PFSK-1 (cell line): ENCODE results near the gene ASB4.

ENCODE experiments used
- POLR2AphosphoS5 ChIP-seq: IDR thresholded peaks from 2 replicates; pipeline ENCODE4 v1.6.1; 2012; ENCODE audit warnings: low read depth, mild to moderate bottlenecking, control low read depth, low read length, moderate library complexity
- SIN3A ChIP-seq: IDR thresholded peaks from 2 replicates; pipeline ENCODE4 v1.6.1; 2012; ENCODE audit warnings: mild to moderate bottlenecking, low read length, moderate library complexity, borderline replicate concordance; ENCODE audit not compliant: insufficient read depth
- TAF1 ChIP-seq: IDR thresholded peaks from 2 replicates; pipeline ENCODE4 v1.6.1; 2012; ENCODE audit warnings: low read length, control low read depth, borderline replicate concordance; ENCODE audit not compliant: insufficient read depth
- TF ChIP-seq, protein P1 (sequence below), 2 experiments: IDR thresholded peaks; 2 replicates each; pipeline versions ENCODE4 v1.6.1 to v1.8.0; 2011 to 2012; ENCODE audit warnings: low read depth in 2 of 2, low read length in 2 of 2, control low read depth in 1 of 2, inconsistent platforms in 1 of 2, mild to moderate bottlenecking in 1 of 2, moderate library complexity in 1 of 2; ENCODE audit not compliant: insufficient read depth in 1 of 2

DNA sequence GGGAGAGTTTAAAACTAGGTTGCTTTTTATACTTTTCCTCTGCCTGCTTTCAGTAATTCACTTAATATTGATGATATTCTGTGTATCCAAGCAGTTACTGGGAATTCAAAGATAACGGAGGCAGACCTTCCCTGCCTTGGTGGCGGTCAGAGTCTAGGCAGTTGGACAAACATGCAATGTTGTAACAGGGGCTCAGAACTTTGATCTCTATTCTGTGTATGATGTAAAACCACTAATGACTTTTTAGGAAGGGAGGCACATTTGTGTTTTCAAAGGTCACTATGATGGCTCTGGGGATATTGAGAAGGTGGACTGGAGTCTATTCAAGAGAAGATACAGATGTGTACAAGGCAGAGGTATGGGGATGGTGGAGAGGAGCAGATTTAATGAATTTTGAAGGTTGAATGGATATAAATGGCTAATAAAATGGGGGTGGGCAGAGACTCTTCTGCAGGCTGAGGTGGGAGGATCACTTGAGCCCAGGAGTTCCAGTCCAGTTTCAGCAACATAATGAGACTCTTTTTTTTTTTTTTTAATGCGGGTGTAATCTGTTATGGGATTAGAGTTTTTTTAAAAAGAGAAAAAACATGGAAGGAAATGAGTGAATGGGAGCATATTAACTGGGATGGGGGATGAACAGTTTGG is 45.2 kb upstream of the ASB4 start:
- TF ChIP-seq TAF1 = no peak
- TF ChIP-seq SIN3A = no peak
- TF ChIP-seq POLR2AphosphoS5 = no peak
- TF ChIP-seq, protein P1, sequence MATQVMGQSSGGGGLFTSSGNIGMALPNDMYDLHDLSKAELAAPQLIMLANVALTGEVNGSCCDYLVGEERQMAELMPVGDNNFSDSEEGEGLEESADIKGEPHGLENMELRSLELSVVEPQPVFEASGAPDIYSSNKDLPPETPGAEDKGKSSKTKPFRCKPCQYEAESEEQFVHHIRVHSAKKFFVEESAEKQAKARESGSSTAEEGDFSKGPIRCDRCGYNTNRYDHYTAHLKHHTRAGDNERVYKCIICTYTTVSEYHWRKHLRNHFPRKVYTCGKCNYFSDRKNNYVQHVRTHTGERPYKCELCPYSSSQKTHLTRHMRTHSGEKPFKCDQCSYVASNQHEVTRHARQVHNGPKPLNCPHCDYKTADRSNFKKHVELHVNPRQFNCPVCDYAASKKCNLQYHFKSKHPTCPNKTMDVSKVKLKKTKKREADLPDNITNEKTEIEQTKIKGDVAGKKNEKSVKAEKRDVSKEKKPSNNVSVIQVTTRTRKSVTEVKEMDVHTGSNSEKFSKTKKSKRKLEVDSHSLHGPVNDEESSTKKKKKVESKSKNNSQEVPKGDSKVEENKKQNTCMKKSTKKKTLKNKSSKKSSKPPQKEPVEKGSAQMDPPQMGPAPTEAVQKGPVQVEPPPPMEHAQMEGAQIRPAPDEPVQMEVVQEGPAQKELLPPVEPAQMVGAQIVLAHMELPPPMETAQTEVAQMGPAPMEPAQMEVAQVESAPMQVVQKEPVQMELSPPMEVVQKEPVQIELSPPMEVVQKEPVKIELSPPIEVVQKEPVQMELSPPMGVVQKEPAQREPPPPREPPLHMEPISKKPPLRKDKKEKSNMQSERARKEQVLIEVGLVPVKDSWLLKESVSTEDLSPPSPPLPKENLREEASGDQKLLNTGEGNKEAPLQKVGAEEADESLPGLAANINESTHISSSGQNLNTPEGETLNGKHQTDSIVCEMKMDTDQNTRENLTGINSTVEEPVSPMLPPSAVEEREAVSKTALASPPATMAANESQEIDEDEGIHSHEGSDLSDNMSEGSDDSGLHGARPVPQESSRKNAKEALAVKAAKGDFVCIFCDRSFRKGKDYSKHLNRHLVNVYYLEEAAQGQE (IDR thresholded peaks at IDR 0.05; ENCODE audit: insufficient read depth in 1 of 2, low read depth in 2 of 2, low read length in 2 of 2) = no peak
